ENCODE data around the gene CD81.

- TF ChIP-seq EZH2 (IDR thresholded peaks at IDR 0.05; ENCODE audit: insufficient read depth, poor library complexity, severe bottlenecking) (no peak), EZH2phosphoT487 (IDR thresholded peaks at IDR 0.05; ENCODE audit: insufficient read depth, low read depth) (no peak)
Observed at GRCh38 chr11:2414616-2415015, 37.5 kb downstream of the CD81 start.
